HL-60 (cell line): ENCODE results near the gene MAP4K2.

ENCODE experiments used
- DNase-seq, 2 experiments: peaks; one replicate each; pipeline ENCODE4 v3.0.0-alpha.2; 2010 to 2020; ENCODE audit warnings: low read depth in 1 of 2, low spot score in 1 of 2
- H3K27ac ChIP-seq: fragments of 250-450 bp; sonication (Bioruptor Pico); replicated peaks from 2 replicates; pipeline ENCODE4 v1.5.1; 2020; ENCODE audit warnings: mild to moderate bottlenecking, moderate library complexity
- H3K27me3 ChIP-seq: fragments of 250-450 bp; sonication (Bioruptor Pico); 2 replicates; pipeline ENCODE4 v1.5.1; 2021; ENCODE audit warnings: mild to moderate bottlenecking, moderate library complexity; ENCODE audit not compliant: insufficient read depth, poor library complexity, severe bottlenecking
- H3K4me3 ChIP-seq: replicated peaks from 2 replicates; pipeline ENCODE4 v1.5.1; 2011; ENCODE audit warnings: mild to moderate bottlenecking, control low read depth, low read length; ENCODE audit not compliant: insufficient read depth
- GABPA ChIP-seq: IDR thresholded peaks from 2 replicates; pipeline ENCODE4 v1.6.1; 2012; ENCODE audit warnings: low read depth
- POLR2AphosphoS5 ChIP-seq: IDR thresholded peaks from 2 replicates; pipeline ENCODE4 v1.6.1; 2012; ENCODE audit warnings: low read depth
- REST ChIP-seq: IDR thresholded peaks from 2 replicates; pipeline ENCODE4 v1.6.1; 2012; ENCODE audit warnings: low read depth; ENCODE audit not compliant: insufficient replicate concordance
- SPI1 ChIP-seq: IDR thresholded peaks from 2 replicates; pipeline ENCODE4 v1.6.1; 2012; ENCODE audit warnings: low read depth, mild to moderate bottlenecking, borderline replicate concordance
- TF ChIP-seq, protein P1 (sequence below): IDR thresholded peaks from one replicate; pipeline ENCODE4 v1.5.1; 2011; ENCODE audit warnings: low read length, control low read depth, inconsistent platforms; ENCODE audit not compliant: insufficient read depth

The MAP4K2 gene

DNA sequence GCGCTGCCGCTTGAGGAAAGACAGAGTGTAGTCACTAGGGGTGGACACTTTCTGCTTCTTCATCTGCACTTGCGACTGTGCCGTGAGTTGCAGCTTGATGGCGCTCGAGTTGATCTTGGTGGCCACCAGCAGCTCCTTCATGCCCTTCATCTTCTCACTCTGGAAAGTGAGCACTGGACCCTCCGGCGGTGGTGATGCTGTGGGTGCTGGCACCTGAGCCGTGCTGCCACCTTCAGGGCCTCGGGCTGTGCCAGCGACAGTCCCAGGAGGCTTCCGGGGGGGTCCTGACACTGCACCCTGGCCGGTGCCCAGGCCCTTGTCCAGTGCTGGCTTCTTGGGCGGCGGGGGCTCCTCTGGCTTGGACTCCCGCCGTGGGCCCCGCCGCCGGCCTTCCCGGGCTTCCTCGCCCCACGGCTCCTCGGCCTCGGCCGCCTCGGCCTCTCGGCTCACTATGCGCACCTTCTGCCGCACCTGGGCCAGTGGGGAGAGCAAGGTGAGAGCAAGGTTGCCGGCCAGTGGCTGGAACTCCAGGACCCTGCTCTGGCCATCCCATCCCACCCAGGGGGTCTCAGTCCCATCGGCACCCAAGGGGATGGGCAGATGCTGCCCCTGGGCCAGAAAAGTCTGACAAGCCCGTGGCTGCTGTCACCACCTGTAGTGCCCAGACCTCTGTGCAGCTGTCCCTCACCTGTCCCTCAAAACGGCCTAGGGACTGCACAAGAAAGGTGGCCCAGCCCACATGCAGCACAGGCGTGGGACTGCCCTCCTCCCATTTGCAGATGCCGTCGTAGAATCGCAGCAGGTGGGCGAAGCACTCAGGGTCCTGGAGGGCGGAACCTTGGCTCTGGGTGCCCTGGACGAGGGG lies 1.6 kb upstream of the MAP4K2 start:
- H3K27me3 ChIP-seq = no peaks in the 10 kb centered on the region
- H3K4me3 ChIP-seq = no peak overlapping the region
- no peak for DNase-seq
- TF ChIP-seq SPI1 (no peak), POLR2AphosphoS5 (no peak)
- TF ChIP-seq, protein P1, sequence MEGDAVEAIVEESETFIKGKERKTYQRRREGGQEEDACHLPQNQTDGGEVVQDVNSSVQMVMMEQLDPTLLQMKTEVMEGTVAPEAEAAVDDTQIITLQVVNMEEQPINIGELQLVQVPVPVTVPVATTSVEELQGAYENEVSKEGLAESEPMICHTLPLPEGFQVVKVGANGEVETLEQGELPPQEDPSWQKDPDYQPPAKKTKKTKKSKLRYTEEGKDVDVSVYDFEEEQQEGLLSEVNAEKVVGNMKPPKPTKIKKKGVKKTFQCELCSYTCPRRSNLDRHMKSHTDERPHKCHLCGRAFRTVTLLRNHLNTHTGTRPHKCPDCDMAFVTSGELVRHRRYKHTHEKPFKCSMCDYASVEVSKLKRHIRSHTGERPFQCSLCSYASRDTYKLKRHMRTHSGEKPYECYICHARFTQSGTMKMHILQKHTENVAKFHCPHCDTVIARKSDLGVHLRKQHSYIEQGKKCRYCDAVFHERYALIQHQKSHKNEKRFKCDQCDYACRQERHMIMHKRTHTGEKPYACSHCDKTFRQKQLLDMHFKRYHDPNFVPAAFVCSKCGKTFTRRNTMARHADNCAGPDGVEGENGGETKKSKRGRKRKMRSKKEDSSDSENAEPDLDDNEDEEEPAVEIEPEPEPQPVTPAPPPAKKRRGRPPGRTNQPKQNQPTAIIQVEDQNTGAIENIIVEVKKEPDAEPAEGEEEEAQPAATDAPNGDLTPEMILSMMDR = no peak
- H3K27ac ChIP-seq = no peak overlapping the region

DNA sequence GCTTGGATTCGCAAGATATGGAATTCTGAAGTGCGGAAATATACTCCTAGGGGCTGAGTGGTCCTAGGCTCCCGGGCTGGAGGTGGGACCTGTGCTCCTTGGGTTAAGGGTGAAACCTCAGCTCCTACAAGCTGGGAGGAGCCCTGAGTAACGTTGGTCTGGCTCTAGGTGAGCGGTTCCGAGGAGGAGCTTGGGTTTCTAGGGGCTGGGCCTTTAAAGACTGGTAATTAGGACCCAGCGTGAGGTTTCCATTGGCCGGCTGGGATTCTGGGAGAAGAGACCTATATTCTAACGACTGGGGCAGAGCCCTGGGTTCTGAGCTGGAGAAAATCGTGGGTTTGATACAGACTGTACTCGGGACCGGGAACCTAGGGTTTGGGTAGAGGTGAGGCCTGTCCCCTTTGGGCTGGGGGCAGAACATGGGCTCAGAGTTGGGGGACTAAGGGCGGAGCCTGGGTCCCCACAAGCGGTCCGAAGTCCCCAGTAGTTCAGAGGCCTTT lies 882 bp upstream of the MAP4K2 start:
- TF ChIP-seq SPI1 = no peak
- TF ChIP-seq POLR2AphosphoS5 = no peak
- no peak for TF ChIP-seq REST
- TF ChIP-seq, protein P1 = no peak
- H3K27ac ChIP-seq = peak overlapping the region; percentile 61
- peak overlapping the region; percentile 62 for H3K4me3 ChIP-seq
- no peak for DNase-seq
- H3K27me3 ChIP-seq = no peaks in the 10 kb centered on the region

GRCh38 chr11:64802370-64803157 lies 450 bp downstream of the MAP4K2 start:
- peak; percentile 29 to 51 for DNase-seq
- TF ChIP-seq GABPA = no peak
- no peak for TF ChIP-seq SPI1
- TF ChIP-seq POLR2AphosphoS5 = peak; percentile 11; the same call in 1 of the 2 replicates
- peak overlapping the region; percentile 76 for H3K4me3 ChIP-seq
- H3K27me3 ChIP-seq = no peaks in the 10 kb centered on the region
- H3K27ac ChIP-seq = peak overlapping the region; percentile 85

GRCh38 chr11:64801561-64802369 lies 1.2 kb downstream of the MAP4K2 start:
- TF ChIP-seq SPI1 (peak; percentile 76), POLR2AphosphoS5 (no peak), REST (no peak), GABPA (0 out of 2 replicates have a peak, but pooled peaks have one; percentile 29)
- TF ChIP-seq, protein P1 = no peak
- peak in 1 of 2 experiments; percentile 46 for DNase-seq
- H3K27ac ChIP-seq = peak overlapping the region; percentile 85
- peak overlapping the region; percentile 76 for H3K4me3 ChIP-seq
- H3K27me3 ChIP-seq = no peaks in the 10 kb centered on the region
